Measurements from ENCODE around the gene CSTPP1. TPM values are rescaled to one million over a fixed set of nuclear protein-coding genes. Genes with fewer than 3 reads are reported as not detected.

Gene CSTPP1
- total RNA-seq, 3 donors from 2014 or later (not counting 1 experiment from before 2014, with no cell fraction given) = 16.2 to 17.8 (median 16.9) TPM

GRCh38 chr11:47183969-47184368 lies 247.4 kb downstream of the CSTPP1 start:
- TF ChIP-seq, protein P1, sequence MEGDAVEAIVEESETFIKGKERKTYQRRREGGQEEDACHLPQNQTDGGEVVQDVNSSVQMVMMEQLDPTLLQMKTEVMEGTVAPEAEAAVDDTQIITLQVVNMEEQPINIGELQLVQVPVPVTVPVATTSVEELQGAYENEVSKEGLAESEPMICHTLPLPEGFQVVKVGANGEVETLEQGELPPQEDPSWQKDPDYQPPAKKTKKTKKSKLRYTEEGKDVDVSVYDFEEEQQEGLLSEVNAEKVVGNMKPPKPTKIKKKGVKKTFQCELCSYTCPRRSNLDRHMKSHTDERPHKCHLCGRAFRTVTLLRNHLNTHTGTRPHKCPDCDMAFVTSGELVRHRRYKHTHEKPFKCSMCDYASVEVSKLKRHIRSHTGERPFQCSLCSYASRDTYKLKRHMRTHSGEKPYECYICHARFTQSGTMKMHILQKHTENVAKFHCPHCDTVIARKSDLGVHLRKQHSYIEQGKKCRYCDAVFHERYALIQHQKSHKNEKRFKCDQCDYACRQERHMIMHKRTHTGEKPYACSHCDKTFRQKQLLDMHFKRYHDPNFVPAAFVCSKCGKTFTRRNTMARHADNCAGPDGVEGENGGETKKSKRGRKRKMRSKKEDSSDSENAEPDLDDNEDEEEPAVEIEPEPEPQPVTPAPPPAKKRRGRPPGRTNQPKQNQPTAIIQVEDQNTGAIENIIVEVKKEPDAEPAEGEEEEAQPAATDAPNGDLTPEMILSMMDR (IDR thresholded peaks at IDR 0.05) = no peak
- Histone ChIP-seq H3K36me3 (ENCODE audit: control insufficient read depth, insufficient read depth, low read length) (no peaks in the 10 kb centered on the region), H3K27ac (ENCODE audit: low read length) (no peak overlapping the region), H3K4me1 (ENCODE audit: control insufficient read depth, insufficient read depth, low read length) (peaks cover 19% of the 10 kb centered on the region), H3K27me3 (ENCODE audit: control insufficient read depth, insufficient read depth, low read length) (peaks cover 34% of the 10 kb centered on the region), H3K9me3 (ENCODE audit: control insufficient read depth, insufficient read depth, low read length) (no peaks in the 10 kb centered on the region), H3K4me3 (ENCODE audit: low read length) (no peak overlapping the region)
- intact Hi-C loops (cut with micrococcal nuclease) = no loop called here
- no peaks in the 10 kb centered on the region for H3K36me3 Mint-ChIP-seq
- DNase-seq (no peak), ATAC-seq (no peak)
- no peak overlapping the region for H3K27ac Mint-ChIP-seq
- WGBS (ENCODE audit: insufficient coverage) = 93% methylated on average over 7 of the region's 7 CpGs
- peaks cover 5 to 8% of the 10 kb centered on the region in 2 donors for H3K4me1 Mint-ChIP-seq
- H3K27me3 Mint-ChIP-seq (ENCODE audit: low read depth in 2 of 2) = peaks cover under 1 to 7% of the 10 kb centered on the region in 2 donors
- H3K9me3 Mint-ChIP-seq = no peaks in the 10 kb centered on the region
- H3K4me3 Mint-ChIP-seq = peak overlapping the region; percentile 35

- H3K9me3 Mint-ChIP-seq = no peaks in the 10 kb centered on the region
- Histone ChIP-seq H3K27me3 (ENCODE audit: control insufficient read depth, insufficient read depth, low read length) (peaks cover 34% of the 10 kb centered on the region), H3K36me3 (ENCODE audit: control insufficient read depth, insufficient read depth, low read length) (no peaks in the 10 kb centered on the region), H3K9me3 (ENCODE audit: control insufficient read depth, insufficient read depth, low read length) (no peaks in the 10 kb centered on the region), H3K27ac (ENCODE audit: low read length) (no peak overlapping the region), H3K4me3 (ENCODE audit: low read length) (no peak overlapping the region), H3K4me1 (ENCODE audit: control insufficient read depth, insufficient read depth, low read length) (peaks cover 19% of the 10 kb centered on the region)
- no peak for DNase-seq
- no peaks in the 10 kb centered on the region for H3K36me3 Mint-ChIP-seq
- WGBS (ENCODE audit: insufficient coverage) = 86% methylated on average over 13 of the region's 13 CpGs
- H3K27ac Mint-ChIP-seq = no peak overlapping the region
- peak overlapping the region; percentile 40 for H3K4me3 Mint-ChIP-seq
- ATAC-seq = no peak
- intact Hi-C loops (cut with micrococcal nuclease) = no loop called here
- H3K27me3 Mint-ChIP-seq (ENCODE audit: low read depth in 2 of 2) = peaks cover 7 to 8% of the 10 kb centered on the region in 2 donors
- H3K4me1 Mint-ChIP-seq = peaks cover 5 to 8% of the 10 kb centered on the region in 2 donors
- TF ChIP-seq, protein P1 (IDR thresholded peaks at IDR 0.05) = no peak
These were observed 248.2 kb downstream of the CSTPP1 start for GRCh38 chr11:47184711-47185304.

GRCh38 chr11:47185305-47186075 lies 248.9 kb downstream of the CSTPP1 start:
- peaks cover 34% of the 10 kb centered on the region for H3K27me3 ChIP-seq (ENCODE audit: control insufficient read depth, insufficient read depth, low read length)

More at GRCh38 chr11:47185305-47186075, 248.9 kb downstream of the CSTPP1 start:
- peak in 1 of 2 donors; percentile 15 for DNase-seq
- Histone ChIP-seq H3K9me3 (ENCODE audit: control insufficient read depth, insufficient read depth, low read length) (no peaks in the 10 kb centered on the region), H3K27ac (ENCODE audit: low read length) (no peak overlapping the region), H3K36me3 (ENCODE audit: control insufficient read depth, insufficient read depth, low read length) (no peaks in the 10 kb centered on the region), H3K4me3 (ENCODE audit: low read length) (no peak overlapping the region), H3K4me1 (ENCODE audit: control insufficient read depth, insufficient read depth, low read length) (peaks cover 19% of the 10 kb centered on the region)
- intact Hi-C loops (cut with micrococcal nuclease) = no loop called here
- no peaks in the 10 kb centered on the region for H3K36me3 Mint-ChIP-seq
- WGBS (ENCODE audit: insufficient coverage) = 25% methylated on average over 50 of the region's 50 CpGs
- TF ChIP-seq, protein P1 (IDR thresholded peaks at IDR 0.05) = no peak
- peaks cover 7 to 8% of the 10 kb centered on the region in 2 donors for H3K27me3 Mint-ChIP-seq (ENCODE audit: low read depth in 2 of 2)
- H3K4me1 Mint-ChIP-seq = peaks cover 5 to 8% of the 10 kb centered on the region in 2 donors
- no peak for ATAC-seq
- no peak overlapping the region for H3K27ac Mint-ChIP-seq
- no peaks in the 10 kb centered on the region for H3K9me3 Mint-ChIP-seq
- peak overlapping the region; percentile 69 for H3K4me3 Mint-ChIP-seq
